GM19240 (cell line): ENCODE results near the gene IQGAP3.
"Not testable (repeated sequence)": the region's sequence is repeated elsewhere in the genome, so short reads cannot be mapped to it uniquely, and the experiment has no call there.

Experiments
- DNase-seq: peaks from one replicate; pipeline ENCODE4 v3.0.0; 2011; ENCODE audit warnings: low spot score; ENCODE audit not compliant: insufficient read length

IQGAP3 gene

DNA sequence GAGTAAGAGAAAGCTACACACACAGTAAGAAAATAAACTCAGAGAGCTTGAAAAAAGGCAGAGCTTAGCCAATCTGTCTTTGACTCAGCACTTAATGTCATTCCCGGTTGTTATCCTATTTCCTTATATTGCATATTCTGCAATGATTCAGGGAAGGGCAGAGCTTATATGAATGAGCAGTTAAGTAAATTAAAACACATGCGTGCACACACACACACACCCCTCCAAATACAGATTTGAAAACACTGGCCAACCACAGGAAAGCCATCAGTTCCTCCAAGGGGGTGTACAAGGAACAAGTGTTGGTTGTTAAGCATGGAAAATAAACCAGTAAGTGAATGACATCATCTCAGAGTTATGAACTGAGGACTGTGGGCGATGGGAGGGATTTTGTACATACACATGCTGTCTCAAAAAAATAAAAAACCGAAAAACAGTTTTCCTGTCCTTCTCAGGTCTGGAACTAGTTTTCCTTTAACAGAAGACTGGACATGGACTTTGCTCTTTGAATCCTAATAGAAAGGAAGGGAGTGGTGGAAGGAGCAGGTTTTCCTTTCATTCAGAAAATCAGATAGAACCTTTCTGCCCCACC is 1.0 kb downstream of the IQGAP3 start:
- no peak for DNase-seq

GRCh38 chr1:156566436-156566835 is 5.9 kb downstream of the IQGAP3 start:
- DNase-seq, result no peak

GRCh38 chr1:156565519-156565918 is 6.8 kb downstream of the IQGAP3 start:
- DNase-seq, result no peak

DNA sequence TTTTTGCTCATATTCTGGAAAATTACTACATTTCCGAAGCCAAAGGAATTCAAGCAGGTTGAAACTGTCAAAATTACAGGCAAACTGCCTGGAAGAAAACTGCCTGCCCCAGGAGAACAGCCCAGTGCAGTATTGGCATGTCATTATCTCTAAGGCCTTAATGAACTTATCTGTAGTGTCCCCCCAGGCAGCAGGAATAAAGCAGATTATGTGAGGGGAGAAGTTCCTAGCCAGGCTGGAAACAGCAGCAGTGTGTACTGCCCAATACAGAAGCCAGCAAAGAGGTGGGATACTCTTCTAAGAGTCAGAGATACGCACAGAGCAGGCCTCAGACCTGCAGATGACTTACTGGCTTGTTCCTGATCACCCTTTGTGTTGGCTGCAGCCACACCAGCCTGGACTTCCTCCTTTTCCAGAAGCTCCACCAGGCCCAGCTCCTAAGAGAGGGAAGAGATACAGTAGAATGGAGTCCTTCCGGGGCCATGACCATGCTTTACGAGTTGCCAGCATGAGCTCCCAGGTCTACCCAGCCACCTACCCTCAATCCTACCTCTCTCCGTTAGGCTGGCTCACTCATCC is 11.7 kb downstream of the IQGAP3 start:
- no peak for DNase-seq

GRCh38 chr1:156559797-156560385 is 12.5 kb downstream of the IQGAP3 start:
- no peak for DNase-seq

- no peak for DNase-seq
These were observed 13.1 kb downstream of the IQGAP3 start for GRCh38 chr1:156559086-156559796.

GRCh38 chr1:156556354-156556753 is 16.0 kb downstream of the IQGAP3 start:
- DNase-seq, result no peak

- DNase-seq, result no peak
These were observed 16.6 kb downstream of the IQGAP3 start for GRCh38 chr1:156555715-156556114.

GRCh38 chr1:156554971-156555370 is 17.4 kb downstream of the IQGAP3 start:
- no peak for DNase-seq

GRCh38 chr1:156553860-156554485 is 18.4 kb downstream of the IQGAP3 start:
- no peak for DNase-seq

GRCh38 chr1:156552937-156553336 is 19.4 kb downstream of the IQGAP3 start:
- not testable (repeated sequence) for DNase-seq

GRCh38 chr1:156552518-156552917 is 19.8 kb downstream of the IQGAP3 start:
- no peak for DNase-seq

- DNase-seq, result no peak
These were observed 20.5 kb downstream of the IQGAP3 start for GRCh38 chr1:156551869-156552268.

DNA sequence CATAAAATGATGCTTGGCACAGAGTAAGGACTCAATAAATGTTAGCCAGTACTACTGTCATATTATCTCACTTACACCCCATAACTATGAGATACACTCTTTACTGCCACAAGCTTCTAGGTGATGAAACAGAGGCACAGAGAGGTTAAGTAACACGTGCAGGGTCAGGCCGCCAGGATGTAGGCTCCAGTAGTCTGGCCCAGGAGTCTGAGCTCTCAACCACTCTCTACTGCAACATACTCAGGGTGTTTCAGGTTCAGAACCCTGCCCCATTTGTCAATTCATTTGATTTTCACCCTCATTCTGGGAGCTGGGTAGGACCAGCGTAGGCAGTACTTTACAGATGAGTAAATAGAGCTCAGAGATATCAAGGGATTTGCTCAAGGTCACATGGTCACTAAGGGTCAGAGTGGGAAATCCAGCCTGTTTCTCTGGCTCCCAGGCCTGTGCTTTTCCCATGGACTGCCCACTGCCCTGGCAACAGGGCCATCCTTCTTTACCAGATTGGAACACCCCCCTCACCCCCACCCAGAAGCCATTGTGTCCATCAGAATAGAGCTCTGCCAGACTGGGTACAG is 21.2 kb downstream of the IQGAP3 start:
- DNase-seq, result no peak

GRCh38 chr1:156550346-156550745 is 22.0 kb downstream of the IQGAP3 start:
- no peak for DNase-seq

- DNase-seq, result no peak
These were observed 22.5 kb downstream of the IQGAP3 start for GRCh38 chr1:156549831-156550230.

DNA sequence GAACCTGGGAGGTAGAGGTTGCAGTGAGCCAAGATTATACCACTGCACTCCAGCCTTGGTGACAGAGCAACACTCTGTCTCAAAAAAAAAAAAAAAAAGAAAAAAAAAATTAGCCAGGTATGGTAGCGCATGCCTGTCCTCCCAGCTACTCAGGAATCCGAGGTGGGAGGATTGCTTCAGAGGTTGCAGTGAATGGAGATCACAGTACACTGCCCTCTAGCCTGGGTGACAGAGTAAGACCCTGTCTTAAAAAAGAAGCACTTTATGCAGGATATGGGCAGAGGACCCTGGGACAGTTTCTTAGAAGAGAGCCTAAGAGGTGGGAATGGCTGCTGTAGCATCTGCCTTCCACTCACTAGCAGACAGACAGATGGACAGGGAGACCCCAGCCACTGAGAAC is 23.0 kb downstream of the IQGAP3 start:
- no peak for DNase-seq

DNA sequence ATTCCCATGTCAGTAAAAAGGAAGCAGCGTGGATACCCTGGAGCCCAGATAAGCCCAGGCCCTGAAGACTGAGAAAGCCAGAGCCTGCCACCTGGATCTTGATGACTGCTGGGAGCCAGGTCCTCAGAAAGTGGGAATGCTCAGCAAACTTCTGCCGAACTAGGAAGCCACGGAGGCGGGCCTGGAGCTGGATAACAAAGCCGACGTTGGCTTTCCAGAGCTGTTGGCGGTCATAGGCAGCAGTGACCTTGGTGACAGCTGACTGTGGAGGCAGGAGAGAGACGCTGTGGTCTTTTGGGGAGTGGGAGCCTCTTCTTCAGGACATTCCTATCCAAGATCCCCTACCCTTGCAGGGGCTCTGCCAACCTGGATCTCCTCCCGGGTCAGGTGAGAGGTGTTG is 24.4 kb downstream of the IQGAP3 start:
- DNase-seq, result no peak

- DNase-seq, result no peak
These were observed 24.9 kb downstream of the IQGAP3 start for GRCh38 chr1:156547434-156547833.

DNA sequence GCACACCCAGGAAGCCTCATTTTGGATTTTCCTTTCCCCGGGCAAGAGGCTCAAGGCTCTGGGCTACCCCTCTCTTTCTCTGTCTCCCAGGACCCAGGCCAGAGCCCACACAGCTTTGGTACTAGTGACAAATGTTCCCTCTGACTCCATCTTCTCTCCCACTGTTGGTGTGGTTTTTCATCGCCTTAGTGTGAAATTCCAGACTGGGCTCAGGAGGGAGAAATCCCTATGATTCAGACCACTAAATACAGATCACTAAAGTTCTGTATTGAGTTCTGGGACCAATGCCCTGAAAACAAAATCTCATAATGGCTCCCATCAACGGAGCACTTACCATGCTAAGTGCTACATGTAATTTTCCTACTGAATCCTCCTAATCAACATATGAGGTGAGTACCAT is 26.1 kb downstream of the IQGAP3 start:
- no peak for DNase-seq

- DNase-seq, result no peak
These were observed 27.7 kb downstream of the IQGAP3 start for GRCh38 chr1:156544592-156545102.

- no peak for DNase-seq
These were observed 29.3 kb downstream of the IQGAP3 start for GRCh38 chr1:156543066-156543465.
